Measurements from ENCODE around the gene DOLPP1. TPM values are rescaled to one million over a fixed set of nuclear protein-coding genes. Genes with fewer than 3 reads are reported as not detected.

Gene DOLPP1
- total RNA-seq, 1 experiment from 2014 or later, result 16.1 TPM

DNA sequence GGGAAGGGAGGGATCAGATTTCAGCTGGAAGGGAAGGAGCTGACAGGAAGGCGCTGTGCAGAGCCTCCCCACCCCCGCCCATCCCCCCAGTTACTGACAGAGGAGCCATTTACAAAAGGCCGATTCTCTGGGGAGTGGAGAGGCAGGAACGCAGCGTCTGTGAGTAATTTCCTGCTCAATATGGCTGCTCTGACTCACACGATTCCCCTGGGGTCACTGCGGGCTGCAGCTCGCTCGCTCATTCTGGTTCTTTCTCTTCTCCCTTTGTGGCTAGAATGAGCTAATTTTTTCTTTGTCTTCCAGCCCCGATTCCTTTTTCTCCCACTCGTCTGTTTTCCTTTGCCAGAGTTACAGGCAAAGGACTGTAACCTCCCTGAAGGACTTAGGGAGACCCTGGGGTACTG is 59.1 kb downstream of the DOLPP1 start:
- DNase-seq, result peak; percentile 80
- Mint-ChIP-seq H3K4me1 (ENCODE audit: low read depth, unreplicated experiment) (peaks cover 25% of the 10 kb centered on the region), H3K9me3 (ENCODE audit: low read depth, unreplicated experiment) (no peaks in the 10 kb centered on the region), H3K27ac (ENCODE audit: unreplicated experiment) (peak overlapping the region; percentile 97), H3K27me3 (ENCODE audit: unreplicated experiment) (no peaks in the 10 kb centered on the region), H3K36me3 (ENCODE audit: insufficient read depth, unreplicated experiment) (peaks cover 49% of the 10 kb centered on the region), H3K4me3 (ENCODE audit: low read depth, unreplicated experiment) (peak overlapping the region; percentile 71)
- TF ChIP-seq CTCF (IDR thresholded peaks at IDR 0.05; ENCODE audit: unreplicated experiment), result no peak
- BruUV-seq (replicated peaks), result TSS peak; percentile 92
- CTCF ChIA-PET, result interaction anchor here (0.6 to 3.1 kb wide), 17 partner anchors 8 to 900 kb away, joined by 3 to 19 read pairs (median 4); partner anchors contain the start of genes IER5L and NTMT1
- intact Hi-C loops (cut with micrococcal nuclease; ENCODE audit: unreplicated experiment), result loop anchor here (1.0 to 10.0 kb wide), 5 partner anchors 37 to 635 kb away; partner anchors contain the start of gene IER5L

Other genes starting within 250 kb of the DOLPP1 start
- gene KYAT1, start 199.2 kb upstream of the DOLPP1 start, total RNA-seq (2022), result 3.7 and 4.1 TPM in 2 replicates
- gene LRRC8A, start 199.0 kb upstream of the DOLPP1 start, total RNA-seq (2022), result 28.7 and 29.9 TPM in 2 replicates
- 0.66 TPM in 1 of 2 replicates, not detected in the other for gene PHYHD1, start 160.1 kb upstream of the DOLPP1 start, total RNA-seq (2022)
- gene DOLK, start 133.5 kb upstream of the DOLPP1 start, total RNA-seq (2022), result 14.6 and 14.7 TPM in 2 replicates
- 34.3 and 49.6 TPM in 2 replicates for gene NUP188, start 133.4 kb upstream of the DOLPP1 start, total RNA-seq (2022)
- 66.5 and 83.8 TPM in 2 replicates for gene SH3GLB2, start 52.8 kb upstream of the DOLPP1 start, total RNA-seq (2022)
- 17.8 and 21.2 TPM in 2 replicates for gene MIGA2, start 44.5 kb upstream of the DOLPP1 start, total RNA-seq (2022)
- 7.1 and 9.2 TPM in 2 replicates for gene CRAT, start 29.7 kb downstream of the DOLPP1 start, total RNA-seq (2022)
- gene PTPA, start 30.3 kb downstream of the DOLPP1 start, total RNA-seq (2022), result 76.2 and 83.3 TPM in 2 replicates
- gene IER5L, start 97.2 kb downstream of the DOLPP1 start, total RNA-seq (2022), result 53.1 and 60.3 TPM in 2 replicates